CD4-positive, alpha-beta T cell treated with Interleukin-17A for 4 hours (primary cell): ENCODE measurements around the gene NYAP2.

Source experiments
- DNase-seq: peaks from one replicate; pipeline ENCODE4 v3.0.0-alpha.2; 2020; ENCODE audit warnings: mixed read lengths

The NYAP2 gene

DNA sequence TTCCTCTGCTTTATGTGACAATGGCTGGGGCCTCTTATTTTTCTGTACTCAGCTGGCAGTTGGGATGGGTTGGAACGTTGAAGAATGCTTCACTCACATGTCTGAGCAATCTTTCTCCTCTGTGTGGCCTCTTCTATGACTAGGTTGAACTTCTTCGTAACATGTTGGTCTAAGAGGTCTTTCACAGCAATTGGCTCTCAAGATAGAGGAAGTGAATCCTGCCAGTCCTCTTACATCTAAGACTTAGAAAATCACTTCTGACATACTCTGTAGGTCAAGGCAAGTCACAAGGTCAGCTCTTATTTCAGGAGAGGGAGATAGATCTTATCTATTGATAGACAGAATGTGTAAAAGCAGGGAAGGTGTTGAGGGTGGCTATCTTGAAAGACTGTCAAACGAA lies 174.1 kb downstream of the NYAP2 start:
- no peak for DNase-seq

DNA sequence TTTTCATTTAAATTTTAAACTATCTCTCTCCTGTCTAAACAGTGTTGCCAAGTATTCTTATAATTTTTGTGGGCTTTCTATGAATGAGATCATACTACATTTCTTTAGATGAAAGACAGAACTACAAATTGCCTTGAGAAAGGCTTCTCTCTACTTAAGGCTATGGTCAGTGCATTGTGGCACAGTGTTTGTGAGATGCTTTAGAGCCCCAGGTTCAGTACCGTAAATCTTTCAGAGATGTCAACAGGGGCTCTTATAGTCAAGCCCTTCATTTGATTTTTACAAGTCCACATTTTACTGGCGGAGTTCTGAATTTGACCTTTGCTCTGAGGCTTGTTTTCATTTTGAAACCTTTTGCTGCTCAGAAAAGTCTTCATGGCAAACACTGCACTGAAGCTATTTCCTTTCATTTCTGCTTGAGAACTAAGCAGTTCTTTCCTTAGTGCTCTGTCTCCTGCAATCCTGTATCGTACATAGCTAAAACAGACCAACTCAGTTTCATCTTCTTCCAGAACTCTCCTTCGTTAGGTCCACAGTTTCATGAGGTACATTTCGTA lies 175.2 kb downstream of the NYAP2 start:
- DNase-seq = no peak

DNA sequence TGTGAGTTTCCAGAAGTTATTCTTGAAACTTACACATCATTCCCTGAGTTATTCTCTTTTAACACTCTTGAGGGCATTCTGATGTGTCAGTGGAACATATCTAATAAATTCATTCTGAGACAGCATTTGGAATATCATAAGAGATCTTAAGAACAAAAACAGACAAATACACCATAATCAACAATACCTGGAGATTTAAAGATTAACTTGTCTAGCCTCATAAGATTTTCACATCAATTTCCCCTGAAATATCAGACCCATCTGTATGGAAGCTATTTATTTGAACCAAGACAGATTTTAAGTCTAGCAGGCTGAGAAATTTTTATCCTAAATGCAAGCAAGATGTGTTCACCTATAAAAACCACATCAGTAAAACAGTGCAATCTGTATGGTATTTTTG lies 181.6 kb downstream of the NYAP2 start:
- DNase-seq = no peak

DNA sequence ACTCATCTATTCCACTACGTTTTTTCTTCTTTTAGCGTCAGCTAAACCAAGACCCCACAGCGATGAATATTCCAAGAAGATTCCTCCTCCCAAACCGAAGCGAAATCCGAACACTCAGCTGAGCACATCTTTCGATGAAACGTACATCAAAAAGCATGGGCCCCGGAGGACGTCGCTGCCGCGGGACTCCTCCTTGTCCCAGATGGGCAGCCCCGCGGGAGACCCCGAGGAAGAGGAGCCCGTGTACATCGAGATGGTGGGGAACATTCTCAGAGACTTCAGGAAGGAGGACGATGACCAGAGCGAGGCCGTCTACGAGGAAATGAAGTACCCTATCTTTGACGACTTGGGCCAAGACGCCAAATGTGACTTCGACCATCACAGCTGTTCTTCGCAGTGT lies 182.4 kb downstream of the NYAP2 start:
- DNase-seq = no peak

DNA sequence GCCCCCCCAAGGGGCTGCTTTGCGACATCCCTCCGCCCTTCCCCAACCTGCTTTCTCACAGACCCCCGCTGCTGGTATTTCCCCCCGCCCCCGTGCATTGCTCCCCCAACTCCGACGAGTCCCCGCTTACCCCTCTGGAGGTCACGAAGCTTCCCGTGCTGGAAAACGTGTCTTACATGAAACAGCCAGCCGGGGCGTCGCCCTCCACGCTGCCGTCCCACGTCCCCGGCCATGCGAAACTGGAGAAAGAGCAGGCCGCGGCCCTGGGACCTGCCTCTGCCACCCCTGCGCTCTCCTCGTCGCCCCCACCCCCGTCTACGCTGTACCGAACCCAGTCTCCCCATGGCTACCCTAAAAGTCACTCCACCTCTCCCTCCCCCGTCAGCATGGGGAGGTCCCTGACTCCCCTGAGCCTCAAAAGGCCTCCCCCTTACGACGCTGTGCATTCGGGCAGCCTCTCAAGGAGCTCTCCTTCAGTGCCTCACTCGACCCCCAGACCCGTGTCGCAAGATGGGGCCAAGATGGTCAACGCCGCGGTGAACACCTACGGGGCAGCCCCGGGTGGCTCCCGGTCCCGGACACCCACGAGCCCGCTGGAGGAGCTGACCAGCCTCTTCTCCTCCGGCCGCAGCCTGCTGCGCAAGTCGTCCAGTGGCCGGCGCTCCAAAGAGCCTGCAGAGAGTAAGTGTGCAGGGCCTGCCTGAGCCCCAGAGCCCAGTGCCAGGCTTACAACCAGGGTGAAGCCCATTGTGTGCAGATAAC lies 183.0 kb downstream of the NYAP2 start:
- no peak for DNase-seq

DNA sequence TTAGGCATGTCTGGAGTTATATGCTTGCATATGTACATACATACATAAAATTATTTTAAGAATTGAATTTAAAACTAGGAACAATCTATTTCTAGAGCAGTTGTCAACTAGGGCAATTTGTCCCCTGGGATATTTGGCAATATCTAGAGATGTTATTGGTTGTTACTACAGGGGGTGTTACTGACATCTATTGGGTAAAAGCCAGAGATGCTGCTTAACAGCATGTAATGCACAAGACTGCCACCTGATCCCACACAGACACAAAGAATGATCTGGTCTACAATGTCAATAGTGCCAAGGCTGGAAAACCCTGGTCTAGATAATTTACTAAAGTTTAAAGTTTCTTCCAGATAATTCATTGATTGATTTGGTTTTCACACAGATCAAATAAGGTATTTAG lies 185.3 kb downstream of the NYAP2 start:
- no peak for DNase-seq

DNA sequence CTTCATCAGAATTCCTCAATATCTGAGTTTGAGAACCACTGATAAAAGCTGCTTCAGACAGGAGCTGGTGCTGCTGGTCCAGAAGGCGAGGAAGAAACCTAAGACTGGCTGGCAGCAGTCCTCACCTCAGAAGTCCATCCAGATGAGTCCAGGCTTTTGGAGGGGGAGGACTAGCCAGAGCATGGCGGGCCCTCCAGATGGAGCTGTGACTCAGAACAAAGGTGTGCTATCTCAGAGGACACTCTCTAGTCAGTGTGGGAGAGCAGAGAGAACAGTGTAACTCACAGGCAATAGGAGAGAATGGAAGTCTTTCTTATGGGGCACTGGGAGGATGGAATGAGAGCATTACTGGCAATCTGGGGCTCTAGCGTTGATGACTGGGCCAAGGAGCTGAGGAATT lies 191.4 kb downstream of the NYAP2 start:
- DNase-seq = no peak

DNA sequence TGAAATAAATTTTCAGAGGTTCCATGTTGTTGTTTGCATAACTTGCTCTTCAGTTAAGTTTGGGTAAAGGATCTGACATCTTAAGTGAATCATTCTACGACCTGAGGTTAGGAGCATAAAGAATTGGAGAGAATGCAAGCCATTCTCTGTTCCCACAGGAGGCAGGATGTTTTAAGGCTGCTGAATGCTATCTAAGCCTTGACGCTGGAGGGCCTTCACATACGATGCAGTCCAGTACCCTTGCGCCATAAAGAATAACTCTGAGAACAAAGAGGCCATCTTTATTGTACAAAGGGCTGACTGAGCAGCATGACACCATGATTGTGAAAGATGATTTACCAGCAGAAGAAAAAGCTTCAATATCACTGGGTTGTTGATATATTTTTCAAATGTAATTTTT lies 198.4 kb downstream of the NYAP2 start:
- no peak for DNase-seq

DNA sequence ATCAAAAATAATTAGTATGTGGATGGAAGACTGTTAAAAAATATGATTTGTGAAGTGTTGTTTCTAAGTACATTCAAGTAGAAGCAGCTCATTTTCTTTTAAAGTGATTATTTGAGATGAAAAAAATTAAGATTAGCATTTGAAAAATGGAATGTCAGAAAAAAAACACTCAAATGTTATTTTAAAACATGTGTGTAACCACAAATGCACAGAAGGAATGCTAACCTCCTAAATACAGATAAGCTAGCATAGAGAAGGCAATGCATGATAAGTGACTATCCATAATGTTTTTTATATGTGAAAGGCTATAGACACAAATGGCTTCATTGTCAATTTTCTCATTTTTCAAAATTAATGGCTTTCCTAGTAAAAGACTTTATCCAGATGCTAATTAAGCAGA lies 198.9 kb downstream of the NYAP2 start:
- DNase-seq = no peak

DNA sequence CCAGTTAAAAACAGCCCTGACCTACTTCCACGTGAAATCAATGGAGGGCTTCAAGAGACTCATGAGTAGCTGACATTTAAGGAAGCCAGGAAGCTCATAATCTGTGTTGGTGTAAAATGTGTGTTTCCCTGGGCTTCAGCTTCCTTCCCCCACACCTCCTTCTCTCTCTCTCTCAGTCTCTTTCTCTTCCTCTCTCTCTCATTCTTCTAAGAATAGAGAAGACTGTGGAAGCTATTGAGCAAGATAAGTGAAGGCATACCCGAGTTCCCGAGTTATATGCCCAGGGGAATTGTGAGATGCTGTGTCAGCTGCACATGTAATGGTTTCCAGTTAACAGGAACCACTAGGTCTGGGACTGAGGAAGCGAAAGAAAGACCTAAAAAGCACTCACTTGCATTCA lies 199.4 kb downstream of the NYAP2 start:
- no peak for DNase-seq

DNA sequence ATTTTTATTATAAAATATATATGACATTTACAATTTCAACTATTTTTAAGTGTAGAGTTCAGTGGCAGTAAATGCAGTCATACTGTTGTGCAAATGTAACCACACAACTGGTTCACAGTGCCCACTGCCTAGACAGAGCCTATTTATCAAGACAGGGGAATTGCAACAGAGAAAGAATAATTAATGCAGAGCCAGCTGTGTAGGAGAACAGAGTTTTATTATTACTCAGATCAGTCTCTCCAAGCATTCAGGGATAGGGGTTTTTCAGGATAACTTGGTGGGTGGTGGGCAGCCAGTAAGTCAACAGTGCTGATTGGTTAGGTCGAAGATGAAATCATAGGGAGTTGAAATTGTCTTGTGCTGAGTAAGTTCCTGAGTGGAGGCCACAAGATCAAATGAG lies 200.3 kb downstream of the NYAP2 start:
- DNase-seq = no peak

DNA sequence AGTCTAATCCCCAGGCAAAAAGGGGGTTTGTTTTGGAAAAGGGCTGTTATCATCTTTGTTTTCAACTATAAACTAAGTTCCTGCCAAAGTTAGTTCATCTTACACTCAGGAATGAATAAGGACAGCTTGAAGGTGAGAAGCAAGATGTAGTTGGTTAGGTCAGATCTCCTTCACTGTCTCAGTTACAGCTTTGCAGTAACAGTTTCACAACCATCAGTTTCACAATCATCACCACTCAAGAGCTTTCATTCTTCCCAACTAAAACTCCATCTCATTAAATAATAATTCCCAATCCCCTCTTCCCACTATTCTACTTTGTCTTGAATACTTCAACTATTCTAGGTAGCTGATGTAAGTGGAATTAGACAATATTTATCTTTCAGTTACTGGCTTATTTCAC lies 200.9 kb downstream of the NYAP2 start:
- no peak for DNase-seq

DNA sequence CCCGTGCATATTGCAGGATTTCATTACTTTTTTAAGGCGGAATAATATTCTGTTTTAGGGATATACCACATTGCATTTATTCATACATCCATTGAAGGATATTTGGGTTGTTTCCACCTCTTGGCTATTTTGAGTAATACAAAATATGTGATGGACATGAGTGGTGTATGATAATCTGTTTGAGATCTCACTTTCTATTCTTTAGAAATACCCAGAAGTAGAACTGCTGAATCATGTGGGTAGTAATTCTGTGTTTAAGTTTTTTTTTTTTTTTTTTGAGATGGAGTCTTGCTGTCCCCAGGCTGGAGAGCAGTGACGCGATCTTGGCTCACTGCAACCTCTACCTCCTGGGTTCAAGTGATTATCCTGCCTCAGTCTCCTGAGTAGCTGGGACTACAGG lies 201.4 kb downstream of the NYAP2 start:
- no peak for DNase-seq

DNA sequence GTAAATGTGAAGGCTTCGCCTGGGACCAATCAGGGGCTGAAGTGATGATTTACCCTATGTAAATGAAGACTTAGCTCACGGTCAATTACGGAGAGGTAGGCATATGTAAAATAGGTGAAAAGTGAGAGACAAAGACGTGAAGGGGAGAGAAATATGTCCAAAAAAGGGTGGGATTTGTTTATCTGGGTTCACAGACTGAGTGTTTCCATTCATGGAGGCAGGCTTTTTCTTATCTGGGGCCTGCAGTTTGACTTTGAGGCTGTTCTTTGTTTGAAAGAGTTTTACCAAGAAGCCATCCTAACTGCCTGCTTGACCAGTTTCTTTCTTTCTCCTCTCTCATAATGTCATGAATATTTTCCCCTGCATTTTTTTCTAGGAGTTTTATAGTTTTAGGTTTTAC lies 202.7 kb downstream of the NYAP2 start:
- DNase-seq = no peak

DNA sequence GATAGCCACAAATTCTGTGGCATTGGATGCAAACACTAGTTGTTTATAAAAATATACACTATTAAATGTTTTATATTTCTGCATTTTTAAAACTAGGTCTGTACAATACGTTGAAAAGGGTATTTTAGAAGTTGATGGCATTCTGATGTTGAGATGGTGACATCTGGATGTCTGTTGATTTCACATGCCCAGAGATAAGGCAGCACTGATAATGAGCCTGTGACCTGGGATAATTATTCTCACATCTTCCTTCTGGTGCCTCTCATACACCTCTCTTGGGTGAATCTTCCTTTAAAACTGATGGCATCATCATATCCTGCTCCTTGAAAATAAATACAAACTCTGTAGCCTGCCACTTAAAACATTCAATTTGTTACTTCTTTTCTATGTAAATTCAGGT lies 208.6 kb downstream of the NYAP2 start:
- DNase-seq = no peak

DNA sequence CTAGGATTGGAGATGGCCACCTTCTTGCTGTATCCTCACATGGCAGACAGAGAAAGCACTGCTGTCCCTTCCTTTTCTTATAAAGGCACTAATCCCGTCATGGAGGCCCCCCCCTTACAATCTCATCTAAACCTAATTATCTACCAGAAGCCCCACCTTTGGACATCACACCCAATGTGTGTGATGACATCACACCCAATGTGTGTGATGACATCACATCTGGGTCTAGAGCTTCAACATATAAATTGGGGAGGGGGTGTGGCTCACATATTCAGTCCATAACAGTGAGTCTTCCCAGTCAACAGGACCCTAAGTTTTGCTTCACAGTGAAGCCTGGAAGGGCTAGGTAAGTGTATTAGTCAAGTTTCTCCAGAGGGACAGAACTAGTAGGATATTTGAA lies 213.1 kb downstream of the NYAP2 start:
- no peak for DNase-seq

DNA sequence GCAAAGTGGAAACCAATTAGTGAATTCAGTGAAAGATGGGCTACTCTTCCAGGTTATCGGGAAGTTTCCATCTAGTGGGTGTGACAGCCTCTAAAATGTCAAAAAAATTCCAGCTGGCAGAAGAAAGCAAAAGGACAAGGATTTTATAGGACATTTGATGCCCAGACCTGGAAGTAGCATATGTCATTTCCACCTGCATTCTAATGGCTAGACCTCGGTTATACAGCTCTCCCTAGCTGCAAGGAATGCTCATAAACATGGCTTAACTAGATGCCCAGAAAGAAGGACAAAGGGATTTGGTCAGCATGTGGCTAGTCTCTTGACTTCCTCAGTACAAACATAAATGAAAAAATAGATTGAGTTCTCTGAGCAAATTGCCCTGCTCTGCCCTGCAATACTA lies 215.4 kb downstream of the NYAP2 start:
- no peak for DNase-seq

DNA sequence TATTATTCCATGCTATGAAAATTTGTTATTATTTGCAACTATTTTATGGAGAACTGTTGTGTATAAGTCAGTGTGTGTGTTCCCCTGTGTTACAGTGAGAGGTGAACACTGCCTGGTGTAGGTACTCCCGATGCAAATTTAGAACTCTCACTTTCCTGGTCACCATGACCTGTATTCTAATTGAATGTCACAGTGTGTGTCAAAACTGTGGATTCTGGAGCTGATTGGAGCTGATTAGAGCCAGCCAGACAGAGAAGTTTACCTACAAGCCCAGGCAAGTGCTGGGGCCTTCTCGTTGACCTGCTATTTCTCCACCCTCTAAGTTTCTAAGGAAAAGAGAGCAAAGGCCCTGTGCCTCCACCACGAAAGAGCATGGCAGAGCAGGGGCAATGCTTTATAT lies 216.0 kb downstream of the NYAP2 start:
- no peak for DNase-seq

DNA sequence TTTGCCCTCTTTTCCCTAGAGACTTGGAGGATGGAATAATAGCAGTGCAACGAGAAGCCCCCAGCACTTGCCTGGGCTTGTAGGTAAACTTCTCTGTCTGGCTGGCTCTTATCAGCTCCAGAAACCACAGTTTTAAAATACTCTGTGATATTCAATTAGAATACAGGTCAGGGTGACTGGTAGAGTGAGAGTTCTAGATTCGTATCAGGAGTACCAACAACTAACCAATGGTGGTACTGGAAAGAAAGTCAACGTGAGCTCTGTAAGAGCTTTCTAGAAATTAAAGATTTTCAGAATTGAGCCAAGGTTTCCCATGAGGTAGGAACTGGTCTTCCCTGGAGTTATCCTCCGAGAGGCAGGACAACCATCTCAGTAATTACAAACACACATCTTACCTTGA lies 216.9 kb downstream of the NYAP2 start:
- no peak for DNase-seq

DNA sequence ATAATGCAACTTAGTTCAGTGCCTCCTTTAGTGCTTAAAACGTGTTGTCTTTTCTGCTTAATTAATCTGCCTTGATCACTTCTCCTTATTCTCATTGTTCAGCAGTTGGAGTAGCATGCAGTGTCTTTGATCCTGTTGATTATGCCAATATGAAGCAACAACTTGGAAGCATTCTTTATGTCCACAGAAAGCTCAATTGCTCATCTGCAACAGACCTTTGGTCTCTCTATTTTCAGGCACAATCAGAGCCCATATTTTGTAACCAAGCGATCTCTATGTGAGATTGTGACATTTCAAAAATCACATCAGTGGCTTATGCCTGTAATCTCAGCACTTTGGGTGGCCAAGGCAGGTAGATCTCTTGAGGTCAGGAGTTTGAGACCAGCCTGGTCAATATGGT lies 217.3 kb downstream of the NYAP2 start:
- DNase-seq = no peak

DNA sequence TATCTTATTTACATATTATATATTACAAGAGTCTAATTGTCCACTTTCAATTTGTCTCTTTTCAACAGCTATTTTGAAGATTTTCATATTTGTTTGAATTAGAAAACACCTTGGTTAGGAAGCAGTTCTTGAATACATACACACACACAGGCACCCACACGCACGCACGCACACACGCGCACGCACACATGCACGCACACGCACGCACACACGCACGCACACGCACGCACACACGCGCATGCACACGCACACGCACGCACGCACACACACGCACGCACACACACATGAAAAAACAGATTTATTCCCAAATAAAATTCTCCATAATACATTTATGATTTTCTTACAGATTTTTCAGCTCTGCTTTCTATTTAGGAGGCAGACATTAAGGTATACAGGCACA lies 220.7 kb downstream of the NYAP2 start:
- no peak for DNase-seq

DNA sequence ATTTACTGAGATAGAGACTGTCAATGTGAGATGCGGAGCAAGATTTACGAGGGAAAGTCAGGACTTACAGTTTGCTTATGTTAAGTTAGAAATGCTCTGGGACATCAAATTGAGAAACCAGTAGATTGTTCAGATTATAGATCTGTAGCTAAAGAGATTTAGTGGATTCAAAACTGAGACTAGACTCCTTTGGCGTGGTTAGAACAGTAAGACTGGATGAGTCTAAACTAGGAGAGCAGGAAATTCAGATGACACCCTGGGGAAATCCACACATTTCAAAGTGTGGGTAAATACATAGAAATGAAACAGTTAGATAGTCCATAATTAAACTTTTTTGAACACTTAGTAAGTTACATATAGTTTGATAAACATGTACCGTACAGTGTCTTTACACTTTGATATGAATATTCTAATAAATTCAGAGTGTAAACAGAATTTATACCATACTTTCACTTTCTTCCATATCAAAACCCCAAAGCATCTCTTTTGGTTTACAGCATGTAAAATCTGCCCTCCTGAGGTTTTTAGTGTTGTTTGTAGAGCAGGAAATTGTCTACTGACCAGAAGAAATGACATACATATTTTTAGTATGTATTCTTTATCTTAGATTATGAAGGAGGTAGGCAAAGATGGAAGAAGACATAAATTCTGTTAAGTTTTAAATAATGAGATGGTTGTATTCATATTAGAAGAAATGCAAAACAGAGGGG lies 231.5 kb downstream of the NYAP2 start:
- DNase-seq = no peak

DNA sequence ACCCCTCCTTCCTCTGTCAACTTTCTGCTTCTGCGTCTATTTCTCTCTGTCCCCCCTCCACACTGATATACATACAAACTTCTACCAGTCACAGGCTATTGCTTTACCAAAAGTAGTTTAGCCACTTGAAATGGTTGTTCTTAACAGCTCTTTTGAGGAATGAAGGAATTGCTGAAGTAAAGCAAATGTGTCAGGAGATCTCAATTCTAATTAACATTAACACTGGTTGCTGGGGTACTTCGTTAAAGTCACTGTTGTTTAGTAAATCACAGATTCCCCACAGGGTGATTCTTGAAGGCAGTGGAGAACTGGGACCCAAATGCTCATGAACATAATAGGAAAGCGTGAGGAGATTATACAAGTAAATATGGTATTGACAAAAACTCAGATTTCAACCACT lies 232.8 kb downstream of the NYAP2 start:
- no peak for DNase-seq

DNA sequence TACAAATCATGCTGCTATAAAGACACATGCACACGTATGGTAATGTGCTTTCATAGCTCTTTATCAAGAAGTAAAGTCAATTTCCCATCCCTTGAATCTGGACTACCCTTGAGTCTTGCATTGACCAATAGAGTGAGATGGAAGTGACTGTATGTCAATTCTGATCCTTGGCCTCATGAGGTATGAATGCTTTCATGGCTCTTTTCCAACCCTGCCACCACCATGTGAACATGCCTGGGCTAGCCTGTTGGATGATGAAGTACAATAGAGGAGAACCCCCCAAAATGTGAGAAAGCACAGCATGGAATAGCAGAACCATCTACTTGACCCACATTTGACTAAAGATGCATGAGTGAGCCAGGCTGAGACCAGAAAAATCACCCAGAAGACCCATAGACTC lies 237.0 kb downstream of the NYAP2 start:
- DNase-seq = no peak

DNA sequence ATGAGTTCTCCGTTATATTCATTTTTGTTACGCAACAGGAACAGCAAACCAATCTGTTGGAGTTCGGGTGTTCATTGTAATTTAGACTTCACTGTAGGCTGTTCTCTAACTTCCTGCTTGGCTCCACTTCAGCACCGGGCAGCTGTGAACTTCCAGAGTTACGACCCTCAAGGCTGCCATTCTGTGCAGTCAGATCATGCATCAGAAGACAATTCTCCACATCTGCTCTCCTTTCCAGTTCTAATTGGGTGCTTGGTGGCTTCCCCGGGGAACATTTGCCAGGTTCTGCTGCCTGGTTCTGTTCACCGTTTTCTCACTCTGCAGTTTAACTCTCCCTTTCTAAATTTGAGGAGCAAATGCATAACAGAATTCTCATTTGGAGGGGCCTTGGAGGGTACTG lies 237.7 kb downstream of the NYAP2 start:
- DNase-seq = no peak
